Activated T-helper 1 cell treated with Interleukin-2 at 50 U/mL for 16 hours (primary cell): ENCODE data around the gene FLNC.

Source experiments
- DNase-seq: peaks from one replicate; pipeline ENCODE4 v3.0.0-alpha.2; 2020; ENCODE audit warnings: low read depth

The FLNC gene

GRCh38 chr7:128880791-128881457 lies 50.7 kb downstream of the FLNC start:
- no peak for DNase-seq

GRCh38 chr7:128881458-128882125 lies 51.4 kb downstream of the FLNC start:
- DNase-seq: no peak

DNA sequence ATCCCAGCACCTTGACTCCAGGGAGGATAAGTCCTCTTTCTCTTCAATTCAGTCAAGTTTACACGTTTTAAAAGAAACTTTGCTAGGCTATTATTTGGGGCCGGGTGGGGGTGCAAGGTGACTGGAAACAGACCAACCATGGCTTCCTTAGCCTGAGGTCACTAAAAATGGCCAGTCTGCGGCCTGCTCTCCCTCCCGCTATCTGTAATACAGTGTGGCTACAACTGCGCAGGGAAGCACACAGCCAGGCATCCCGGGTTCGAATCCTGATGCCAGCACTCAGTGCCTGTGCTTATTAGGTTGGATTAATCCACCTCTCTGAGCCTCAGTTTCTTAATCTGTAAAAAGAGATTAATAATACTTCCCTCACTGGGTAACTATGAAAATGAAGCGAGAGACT lies 51.9 kb downstream of the FLNC start:
- DNase-seq: no peak

- peak; percentile 69 for DNase-seq
These were observed 53.6 kb downstream of the FLNC start for GRCh38 chr7:128883622-128884448.

- no peak for DNase-seq
These were observed 54.6 kb downstream of the FLNC start for GRCh38 chr7:128884561-128885369.

DNA sequence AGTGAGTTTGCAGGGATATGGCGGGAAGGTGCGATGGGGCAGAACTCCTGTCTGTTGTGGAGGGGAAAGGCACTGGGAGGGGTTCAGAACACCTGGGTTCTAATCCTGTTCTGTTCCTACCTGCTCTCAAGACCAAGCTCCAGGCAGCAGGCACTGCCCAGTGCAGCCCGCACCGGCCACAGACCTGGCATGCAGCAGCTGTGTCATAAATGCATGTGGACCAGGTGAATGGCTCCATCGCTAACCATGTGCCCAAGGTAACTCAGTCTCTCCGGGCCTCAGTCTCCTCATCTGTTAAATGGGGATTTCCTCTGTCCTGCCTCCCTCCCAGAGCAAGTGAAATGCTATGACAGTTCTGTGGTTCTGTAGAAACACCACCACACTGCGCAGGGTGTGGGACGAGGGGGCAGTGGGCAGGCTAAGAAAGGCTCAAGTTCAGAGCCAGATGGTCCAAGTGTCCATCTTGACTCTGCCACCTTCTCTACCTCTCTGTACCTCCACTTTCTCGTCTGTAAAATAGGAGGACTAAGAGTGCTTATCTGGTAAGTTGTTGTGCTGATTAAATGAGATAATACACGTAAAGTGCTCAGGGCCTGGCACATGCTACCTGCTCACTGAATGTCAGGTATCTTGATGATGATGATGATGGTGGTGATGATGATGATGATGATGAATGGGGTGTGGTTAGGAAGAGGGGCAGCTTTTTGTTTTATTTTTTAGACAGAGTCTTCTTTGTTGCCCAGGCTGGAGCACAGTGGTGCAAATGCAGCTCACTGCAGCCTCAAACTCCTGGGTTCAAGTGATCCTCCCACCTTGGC lies 55.4 kb downstream of the FLNC start:
- no peak for DNase-seq

DNA sequence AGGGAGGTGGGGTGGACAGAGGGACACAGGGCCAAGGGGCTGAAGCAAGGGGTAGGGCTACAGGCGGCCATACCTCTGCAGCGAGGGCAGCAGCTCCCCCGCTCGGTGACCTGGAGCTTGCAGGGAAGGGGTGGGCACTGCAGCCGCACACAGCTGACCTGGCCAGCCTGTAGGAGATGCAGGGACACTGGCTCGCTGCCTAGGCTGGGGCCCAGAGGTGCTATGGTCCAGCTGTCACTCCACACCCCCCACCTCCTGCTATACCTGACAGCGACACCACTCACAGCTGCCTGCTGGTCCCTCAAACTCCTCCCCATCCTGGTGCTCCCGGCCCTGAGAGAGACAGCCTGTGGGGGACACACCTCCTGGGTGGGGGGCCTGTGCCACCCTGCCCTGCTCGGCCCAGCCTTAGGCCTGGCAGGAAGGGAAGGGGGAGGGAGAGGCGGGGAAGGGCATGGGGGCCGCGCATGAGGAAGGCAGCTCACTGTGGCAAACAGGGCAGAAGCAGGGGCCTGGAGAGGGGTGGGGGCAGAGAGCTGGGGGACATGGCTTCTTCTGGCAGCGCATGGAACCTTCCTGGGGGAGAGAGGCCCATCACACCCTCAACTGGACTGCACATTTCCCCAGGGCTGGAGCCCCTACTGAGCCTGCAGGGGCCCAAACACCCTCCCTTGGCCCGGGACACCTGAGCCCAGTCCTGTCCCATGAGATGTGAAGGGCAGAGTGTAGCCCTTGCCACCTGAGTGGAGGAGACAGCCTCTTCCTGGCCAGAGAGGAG lies 56.4 kb downstream of the FLNC start:
- no peak for DNase-seq

DNA sequence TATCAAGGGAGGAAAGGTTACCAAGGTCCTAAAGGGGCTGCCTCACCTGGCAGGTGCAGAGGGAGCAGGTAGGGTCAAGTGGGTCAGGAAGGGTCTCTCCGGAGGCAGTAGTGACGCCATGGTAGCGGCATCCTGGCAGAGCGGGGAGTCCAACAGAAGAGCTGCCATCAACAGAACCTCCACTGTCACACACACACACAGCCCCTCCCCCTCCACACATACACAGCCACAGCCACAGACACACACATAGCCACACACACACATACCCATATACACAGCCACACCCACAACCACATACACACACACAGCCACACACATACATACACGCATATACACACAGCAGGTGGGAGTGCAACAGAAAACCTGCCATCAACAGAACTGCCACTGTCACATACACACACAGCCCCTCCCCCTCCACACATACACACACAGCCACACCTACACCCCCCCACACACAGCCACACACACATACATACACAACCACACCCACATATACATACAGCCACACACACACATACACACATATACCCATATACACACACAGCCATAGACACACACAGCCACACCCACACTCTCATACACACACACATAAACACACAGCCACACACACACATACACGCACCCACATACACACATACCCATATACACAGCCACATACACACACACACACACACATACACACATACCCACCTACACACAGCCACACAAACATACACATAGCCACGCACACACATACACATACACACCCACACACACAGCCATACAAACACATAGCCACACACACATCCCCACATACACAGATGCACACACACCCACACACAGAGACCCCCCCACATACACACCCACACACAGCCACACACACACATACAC lies 57.2 kb downstream of the FLNC start:
- DNase-seq: no peak

GRCh38 chr7:128888039-128888755 lies 58.0 kb downstream of the FLNC start:
- DNase-seq: no peak

- DNase-seq: no peak
These were observed 58.5 kb downstream of the FLNC start for GRCh38 chr7:128888756-128889095.

GRCh38 chr7:128889121-128889520 lies 58.9 kb downstream of the FLNC start:
- DNase-seq: no peak

DNA sequence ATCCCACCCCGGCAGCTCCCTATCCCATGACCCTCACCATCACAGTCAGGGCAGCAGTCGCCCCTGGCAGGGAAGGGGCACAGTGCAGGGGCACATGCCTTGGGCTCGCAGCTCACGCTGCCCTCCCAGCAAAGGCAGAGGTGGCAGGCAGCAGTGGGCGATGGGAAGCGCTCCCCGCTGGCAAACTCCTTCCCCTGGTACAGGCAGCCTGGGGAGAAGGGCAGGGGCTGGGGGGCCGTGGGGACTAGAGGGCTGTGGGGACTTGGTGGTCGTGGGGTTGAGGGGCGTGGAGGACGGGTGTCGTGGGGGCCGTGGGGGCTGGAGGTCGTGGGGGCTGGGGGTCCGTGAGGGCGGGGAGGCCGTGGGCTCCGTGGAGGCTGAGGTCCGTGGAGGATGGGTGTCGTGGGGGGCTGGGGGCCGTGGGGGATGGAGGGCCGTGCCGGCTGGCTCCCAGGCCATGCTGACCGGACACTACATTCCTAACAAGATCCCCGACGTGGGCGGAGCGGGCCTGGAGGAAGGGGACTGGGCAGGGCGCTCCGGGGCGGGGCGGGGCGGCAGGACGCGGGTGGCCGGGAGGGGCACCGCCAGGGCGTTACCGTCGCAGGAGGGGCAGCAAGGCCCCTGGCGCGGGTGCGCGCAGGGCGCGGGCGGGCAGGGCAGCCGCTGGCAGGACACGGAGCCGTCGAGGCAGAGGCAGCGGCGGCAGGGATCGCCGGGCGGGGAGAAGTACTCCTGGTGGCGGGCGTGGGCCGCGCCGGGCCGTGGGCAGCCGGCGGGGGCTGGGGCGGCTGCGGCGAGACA lies 60.3 kb downstream of the FLNC start:
- DNase-seq: no peak

GRCh38 chr7:128891110-128891941 lies 61.1 kb downstream of the FLNC start:
- no peak for DNase-seq

DNA sequence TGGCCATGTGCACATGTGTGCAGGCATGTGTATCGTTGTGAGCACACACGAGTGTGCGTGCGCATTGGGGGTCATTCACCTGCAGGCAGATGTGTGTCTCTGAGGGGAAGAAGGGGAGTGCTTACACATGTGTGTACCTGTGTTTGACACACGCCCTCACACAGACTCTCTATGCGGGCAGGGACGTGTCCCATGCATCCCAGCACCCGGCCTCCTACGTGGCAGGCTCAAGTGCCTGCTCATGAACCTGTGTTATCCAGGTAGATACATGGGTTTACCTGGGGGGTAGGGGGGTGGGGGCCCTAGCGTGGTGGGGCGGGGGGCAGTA lies 61.7 kb downstream of the FLNC start:
- no peak for DNase-seq

- no peak for DNase-seq
These were observed 62.5 kb downstream of the FLNC start for GRCh38 chr7:128892521-128893250.

DNA sequence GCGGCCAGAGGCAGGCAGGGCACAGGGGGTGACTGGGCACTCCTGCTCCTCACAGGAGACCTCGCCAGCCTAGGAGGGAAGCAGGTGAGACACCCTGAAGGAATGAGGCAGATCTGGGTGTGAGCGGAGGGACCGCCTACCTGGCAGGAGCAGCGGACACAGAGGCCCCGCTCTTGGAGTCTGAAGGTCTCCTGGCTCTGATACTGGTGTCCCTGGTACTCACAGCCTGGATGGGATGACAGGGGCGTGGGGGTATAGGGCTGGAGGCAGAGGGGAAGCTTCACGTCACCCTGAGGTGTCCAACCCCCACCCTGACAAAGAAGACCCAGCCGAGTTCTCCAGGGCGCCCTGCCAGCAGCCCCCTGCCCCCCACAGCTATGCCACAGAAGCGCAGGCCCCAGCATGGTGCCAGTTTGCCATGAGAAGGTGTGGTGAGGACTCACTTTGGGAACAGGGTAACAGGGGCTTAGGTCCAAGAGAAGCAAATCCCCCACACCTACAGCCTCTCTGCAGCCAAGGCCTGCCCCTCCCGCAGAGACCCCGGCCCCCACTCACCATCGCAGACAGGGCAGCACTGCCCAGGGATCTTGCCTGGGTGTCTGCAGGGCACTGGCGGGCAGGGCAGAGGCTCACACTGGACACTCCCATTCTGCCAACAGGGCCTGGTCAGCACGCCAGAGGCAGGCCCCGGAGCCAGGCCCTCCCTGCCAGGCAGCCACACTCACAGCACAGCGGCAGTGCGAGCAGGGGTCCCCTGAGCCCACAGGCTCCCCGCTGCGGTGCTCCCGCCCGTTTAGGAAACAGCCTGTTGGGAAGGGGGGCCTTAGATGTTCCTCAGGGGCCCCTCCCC lies 63.3 kb downstream of the FLNC start:
- DNase-seq: no peak
